Suppressor macrophage treated with lipopolysaccharide for 1 hour (primary cell): ENCODE measurements around the gene IL2RA.
"Not testable (repeated sequence)": the region's sequence is repeated elsewhere in the genome, so short reads cannot be mapped to it uniquely, and the experiment has no call there.

Experiments
- DNase-seq, 3 donors: peaks; one replicate each; pipeline ENCODE4 v3.0.0-alpha.2; 2020 to 2022

The IL2RA gene

DNA sequence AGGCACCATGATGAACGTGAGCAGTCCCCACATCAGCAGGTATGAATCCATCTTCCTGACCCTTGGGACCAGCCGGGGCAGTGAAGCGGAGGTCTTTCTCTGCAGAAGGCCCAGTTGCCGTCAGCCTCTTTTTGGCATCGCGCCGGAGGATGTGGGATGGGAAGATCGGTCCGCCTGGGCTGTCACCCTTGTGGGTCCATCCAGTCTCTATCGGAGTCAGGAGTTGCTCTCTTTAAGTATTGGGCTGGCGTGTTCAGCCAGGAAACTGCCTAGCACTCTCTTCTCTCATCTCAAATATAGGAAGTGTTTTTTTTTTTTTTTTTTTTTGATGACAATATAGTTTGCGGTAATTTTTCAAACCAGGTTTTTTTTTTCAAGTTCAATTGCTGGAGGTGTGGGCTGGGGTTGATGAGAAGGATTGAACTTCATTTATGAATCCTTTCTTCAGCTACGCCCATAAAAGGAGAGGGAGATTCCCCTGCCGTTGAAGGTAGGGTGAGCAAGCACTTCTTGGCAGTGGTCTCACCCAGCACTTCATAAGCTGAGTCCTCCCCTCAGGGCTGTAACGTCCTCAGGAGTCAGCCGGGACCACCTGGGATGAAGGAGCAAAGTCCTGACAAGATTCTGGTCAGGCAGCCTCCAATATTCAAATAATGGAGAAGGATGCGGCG, at the start of gene IL2RA:
TSS of gene IL2RA (minus strand) at position 267 of the 671 bp plus-strand sequence. CDS start at position 51, 216 bp downstream.
- peak; percentile 40 to 76 (median 59) for DNase-seq

DNA sequence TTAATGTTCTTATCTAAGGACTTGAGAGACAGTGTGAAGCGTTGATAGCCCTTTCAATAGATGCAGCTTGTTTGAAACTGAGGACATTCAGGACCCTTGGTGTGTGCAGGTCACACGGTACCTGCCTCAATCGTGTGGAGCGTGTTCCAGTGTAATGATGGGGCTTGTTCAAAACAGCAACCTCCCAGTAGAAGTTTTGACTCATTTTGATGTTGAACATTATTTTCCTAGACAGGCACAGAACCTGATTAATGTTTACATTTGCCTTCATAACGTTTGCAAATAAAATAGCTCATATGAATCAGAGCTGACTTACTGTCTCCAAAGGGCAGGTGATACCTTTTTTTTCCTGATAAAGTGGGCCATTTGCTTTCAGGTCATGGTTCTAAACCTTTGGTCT, 48.0 kb upstream of the IL2RA start:
- DNase-seq = no peak

DNA sequence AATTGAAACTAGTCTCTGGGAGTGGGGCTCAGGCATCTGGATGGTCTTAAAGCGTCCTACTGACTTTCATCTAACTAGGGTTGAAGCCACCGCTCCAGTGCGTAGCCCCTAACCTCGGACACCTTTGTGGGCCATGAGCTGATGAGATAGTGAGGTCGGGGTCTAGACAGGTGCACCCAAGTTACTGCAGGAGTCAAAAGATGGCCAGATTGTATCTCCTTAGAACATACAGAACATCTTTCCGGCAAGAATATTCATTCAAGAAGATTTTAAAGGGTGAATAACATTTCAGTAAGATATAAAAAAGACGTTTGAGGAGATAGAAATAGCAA, 47.2 kb upstream of the IL2RA start:
- no peak for DNase-seq

DNA sequence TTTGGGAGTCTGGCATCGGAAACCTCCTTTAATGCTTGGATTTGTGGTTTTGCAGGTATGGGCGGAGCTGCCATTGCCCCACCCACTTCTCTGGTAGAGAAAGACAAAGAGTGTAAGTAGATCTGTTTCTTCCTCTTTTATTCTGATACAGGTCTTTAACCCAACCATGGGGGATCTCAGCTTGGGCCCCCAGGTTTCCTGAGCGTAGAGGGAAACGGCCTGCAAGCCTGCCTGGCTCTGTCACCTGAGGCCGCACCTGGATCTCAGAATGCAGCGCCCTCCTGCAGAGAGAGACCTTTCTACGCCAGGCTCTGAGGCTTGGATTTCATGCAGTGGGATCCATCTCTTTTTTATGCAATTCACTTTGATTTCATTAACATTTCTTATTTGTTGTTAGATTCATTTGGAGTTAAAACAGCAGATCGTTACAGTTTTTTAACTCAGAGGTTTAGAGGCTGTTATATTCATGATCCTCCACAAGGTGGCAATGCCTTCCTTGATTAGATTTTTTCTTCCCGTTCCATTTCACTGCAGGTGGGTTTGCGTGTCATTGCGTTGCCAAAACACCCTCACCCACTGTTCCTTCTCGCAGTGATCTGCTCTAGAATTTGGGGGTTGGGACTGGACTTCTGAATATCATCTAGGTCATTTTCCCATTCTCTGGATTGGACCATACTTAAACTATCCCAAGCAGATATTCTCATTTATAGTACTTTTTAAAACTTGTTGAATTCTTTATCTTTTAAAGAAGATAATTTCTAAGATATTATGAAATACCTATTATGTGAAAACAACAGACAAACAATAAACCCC, 46.7 kb upstream of the IL2RA start:
- DNase-seq = peak; percentile 63 to 76 (median 69)

DNA sequence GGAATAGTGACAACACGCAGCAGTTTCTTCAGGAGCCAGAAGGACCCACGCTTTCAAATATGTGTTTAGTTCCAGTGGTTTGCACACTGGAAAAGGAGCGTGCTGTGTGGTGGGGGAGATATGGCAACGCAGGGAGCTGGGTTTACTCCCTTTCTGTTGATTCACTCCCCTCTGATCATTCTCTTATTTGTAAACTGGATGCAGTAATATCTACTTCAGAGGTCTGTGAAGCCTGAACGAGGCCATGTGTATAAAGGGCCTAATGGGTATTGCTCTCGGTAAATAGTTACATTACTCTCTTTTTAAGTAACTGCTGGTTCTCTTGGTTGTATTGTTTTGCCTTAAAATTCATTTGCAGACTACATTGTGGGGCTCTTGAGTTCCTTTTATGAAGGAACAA, 45.9 kb upstream of the IL2RA start:
- no peak for DNase-seq

DNA sequence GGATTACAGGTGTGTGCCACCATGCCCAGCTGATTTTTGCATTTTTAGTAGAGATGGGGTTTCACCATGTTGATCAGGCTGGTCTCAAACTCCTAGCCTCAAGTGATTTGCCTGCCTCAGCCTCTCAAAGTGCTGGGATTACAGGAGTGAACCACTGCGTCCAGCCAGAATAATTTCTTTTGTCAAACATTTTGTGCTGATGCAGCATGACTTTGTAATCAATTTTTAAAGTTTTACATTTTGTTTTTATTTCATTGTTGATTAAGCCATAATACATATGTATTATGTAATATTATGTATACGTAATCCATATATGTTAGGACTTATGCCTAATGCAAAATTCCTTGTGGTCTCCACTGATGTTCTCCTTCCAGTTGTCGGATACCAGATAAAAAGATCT, 45.4 kb upstream of the IL2RA start:
- DNase-seq = not testable (repeated sequence)

DNA sequence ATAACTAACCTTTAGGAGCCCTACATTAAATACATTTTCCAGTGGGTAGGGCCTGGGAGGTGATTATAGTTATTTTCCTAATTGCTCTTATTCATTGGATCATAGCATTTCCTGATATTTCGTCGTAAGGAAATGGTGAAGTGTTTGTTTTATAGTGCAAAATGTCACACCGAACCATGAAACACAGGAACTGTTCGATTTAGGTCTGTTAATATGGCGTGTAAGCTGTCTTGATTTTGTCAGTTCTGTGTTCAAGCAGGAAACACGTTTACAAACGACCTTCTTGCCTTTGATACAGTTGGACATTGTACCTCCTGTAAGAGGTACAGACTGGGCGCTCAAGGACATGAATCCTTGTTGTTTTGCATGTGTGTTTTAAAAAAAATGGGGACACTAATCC, 41.4 kb upstream of the IL2RA start:
- DNase-seq = no peak

DNA sequence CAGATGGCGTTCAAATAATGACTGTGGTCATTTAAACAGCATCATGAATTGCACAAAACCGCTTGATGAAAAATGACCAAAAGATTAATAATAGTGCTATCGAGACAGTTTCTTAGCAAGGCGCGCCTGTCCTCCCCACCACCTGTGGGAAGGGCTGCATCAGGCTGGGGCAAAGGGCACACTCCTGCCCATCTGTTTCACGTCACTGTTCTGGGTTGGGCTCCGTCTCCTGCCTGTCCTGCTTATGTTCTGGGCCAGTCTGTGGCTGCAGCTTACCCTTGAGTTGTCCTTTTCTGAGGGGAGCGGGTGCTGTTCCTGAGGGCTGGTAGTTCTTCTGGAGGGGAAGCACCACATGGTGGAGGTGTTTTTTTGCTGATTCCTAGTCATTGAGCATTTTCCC, 40.0 kb upstream of the IL2RA start:
- no peak for DNase-seq

DNA sequence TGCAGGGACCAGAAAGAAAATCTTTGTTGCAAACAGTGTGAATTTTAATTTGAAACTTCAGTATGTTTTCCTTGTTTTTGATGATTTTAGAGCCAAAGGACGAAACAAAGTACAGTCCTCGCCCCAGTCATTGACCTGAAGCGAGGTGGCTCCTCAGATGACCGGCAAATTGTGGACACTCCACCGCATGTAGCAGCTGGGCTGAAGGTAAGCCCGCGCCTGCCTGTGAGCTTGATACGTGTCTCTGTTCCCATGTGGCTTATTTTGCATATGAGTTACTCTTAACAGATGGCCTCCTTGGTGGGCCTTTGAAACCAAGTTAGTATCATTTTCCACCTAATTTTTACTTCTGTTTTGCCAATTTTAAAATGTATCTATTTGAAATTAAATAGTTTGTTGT, 39.0 kb upstream of the IL2RA start:
- DNase-seq = no peak

GRCh38 chr10:6100370-6100769, 38.2 kb upstream of the IL2RA start:
- no peak for DNase-seq

GRCh38 chr10:6098156-6098555, 36.0 kb upstream of the IL2RA start:
- no peak for DNase-seq

- no peak for DNase-seq
Measured at GRCh38 chr10:6097063-6097462, 34.9 kb upstream of the IL2RA start.

DNA sequence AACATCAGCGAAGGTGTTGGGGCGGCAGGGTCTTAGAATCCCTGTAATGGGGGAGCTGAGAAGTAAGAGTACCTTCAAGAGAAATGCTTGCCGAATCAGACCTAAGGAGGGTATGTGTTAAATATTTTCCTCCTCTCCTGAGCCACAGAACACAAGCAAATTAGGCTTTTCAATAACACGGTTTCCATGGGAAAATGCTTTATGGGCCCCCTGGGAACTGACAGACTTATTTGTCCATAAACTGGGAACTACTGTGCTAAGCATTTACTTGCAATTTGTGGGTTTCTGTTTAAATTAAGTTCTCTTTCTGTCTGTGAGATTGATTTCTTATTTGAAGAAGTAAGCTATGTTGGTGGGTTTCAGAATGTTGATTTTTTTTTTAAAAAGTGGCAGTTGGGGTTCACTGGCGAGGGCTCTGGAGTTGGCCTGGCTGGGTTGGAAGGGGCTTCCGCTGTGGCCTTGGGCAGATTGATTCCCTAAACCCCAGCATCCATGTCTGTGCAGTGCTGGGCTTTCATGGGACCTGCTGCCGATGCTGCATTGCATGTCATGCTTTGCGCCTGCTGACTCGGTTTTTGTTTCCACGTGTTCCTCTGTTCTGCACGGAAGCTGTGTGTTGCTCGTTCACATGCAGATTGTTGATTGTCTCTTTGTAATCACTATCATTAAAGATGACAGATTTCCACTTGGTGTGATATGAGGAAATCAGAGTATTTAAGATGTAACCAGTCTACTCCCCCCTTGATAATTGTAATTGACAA, 33.8 kb upstream of the IL2RA start:
- no peak for DNase-seq

- DNase-seq = no peak
Measured at GRCh38 chr10:6092731-6093130, 30.6 kb upstream of the IL2RA start.

DNA sequence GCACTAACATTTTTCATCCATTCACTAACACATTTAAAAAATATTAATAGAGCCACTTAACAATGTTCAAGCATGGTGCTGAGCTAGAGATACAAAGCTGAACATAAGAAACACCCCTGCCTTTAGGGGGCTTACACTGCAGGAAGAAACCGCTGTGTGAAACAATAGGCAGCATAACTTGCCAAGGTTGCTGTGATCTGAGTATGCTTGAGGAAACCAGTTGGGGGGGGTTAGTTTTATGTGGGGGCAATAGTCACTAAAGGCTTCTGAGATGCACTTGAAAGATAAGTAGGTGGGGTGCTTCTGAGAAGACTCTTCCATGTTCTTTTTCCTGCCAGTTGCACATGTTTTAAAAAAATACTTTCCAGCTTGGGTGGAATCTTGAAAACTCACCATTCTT, 29.5 kb upstream of the IL2RA start:
- no peak for DNase-seq

GRCh38 chr10:6089334-6090219, 27.4 kb upstream of the IL2RA start:
- peak in 1 of 3 donors; percentile 32 for DNase-seq

- peak; percentile 97 to 98 (median 98) for DNase-seq
Measured at GRCh38 chr10:6088721-6089333, 26.7 kb upstream of the IL2RA start, which contains the start of gene RBM17. TSS of gene RBM17 (plus strand) at chr10:6089034. CDS start at chr10:6097066, 8,032 bp downstream.

- peak; percentile 91 to 96 (median 92) for DNase-seq
Measured at GRCh38 chr10:6086375-6087233, 24.4 kb upstream of the IL2RA start.

DNA sequence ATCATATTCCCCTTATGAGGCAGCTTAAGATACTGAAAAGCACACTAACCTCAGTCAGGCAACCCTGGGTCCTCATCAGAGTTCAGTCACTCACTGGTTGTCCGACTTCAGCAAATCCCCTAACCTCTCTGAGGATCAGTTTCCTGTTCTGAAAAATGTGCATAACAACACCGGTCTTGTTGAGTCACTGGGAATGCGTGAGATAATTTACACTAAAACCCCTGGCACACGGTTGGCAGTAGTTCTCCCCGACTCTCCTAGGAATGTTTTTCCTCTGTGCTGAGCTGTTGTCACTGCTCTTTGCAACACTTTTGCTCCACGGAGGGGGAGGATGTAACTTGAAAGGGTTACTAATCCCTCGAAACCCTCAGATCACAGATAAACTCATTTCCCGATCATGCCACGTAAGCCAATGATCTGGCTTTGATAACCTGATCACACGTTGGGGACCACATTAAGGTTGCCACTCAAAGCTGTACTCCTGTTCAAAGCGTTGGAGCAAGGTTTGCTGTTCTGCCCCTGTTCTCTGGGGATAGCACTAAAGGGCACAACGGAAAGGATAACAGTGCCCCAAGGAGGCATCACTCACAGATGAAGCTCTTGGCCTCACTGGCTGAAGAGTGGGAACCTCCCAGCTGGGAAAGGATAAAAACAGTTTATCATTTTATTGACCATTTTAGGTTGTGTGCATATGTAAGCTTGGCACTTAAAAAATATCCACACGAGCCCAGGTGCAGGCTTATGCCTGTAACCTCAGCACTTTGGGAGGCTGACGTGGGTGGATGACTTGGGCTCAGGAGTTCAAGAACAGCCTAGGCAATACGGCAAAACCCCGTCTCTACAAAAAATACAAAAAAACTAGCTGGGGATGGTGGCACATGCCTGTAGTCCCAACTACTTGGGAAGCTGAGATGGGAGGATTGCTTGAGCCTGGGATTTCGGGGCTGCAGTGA, 21.6 kb upstream of the IL2RA start:
- no peak for DNase-seq
